ENCODE data around the gene MEG3. TPM values are rescaled to one million over a fixed set of nuclear protein-coding genes. Genes with fewer than 3 reads are reported as not detected.

Gene MEG3
- total and polyA plus RNA-seq, 9 of the 15 experiments (the other 6 are each of a cell fraction or from before 2014, with no cell fraction given), result 0.10 to 5.3 (median 1.0) TPM; not detected in 1

DNA sequence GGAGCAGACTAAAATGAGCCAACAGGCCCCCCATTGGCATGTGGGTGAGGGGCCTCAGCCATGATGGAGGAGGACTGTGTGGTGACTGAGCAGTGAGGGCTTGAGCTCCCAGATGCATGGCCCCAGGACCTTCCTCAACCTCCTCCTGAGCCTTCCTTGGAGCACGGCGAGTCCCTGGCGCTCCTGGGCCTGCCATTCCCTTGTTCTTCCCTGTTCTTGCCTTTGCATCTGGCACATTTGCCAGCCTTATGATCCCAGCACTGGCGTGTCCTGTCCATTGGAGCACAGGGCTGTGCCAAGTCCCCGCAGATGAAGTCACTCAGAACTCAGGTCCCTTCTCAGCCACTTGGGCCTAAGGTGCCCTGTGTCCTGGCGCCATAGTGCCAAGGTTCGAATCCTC, 40.3 kb upstream of the MEG3 start:
- Histone ChIP-seq H4K20me1 (replicated peaks; ENCODE audit: control insufficient read depth, insufficient read depth, low read length) (no peaks in the 10 kb centered on the region), H3K4me3 (no peak overlapping the region), H3K9me3 (replicated peaks; ENCODE audit: control insufficient read depth, insufficient read depth, low read depth, low read length) (no peaks in the 10 kb centered on the region), H3K4me2 (ENCODE audit: insufficient read depth, low read length) (no peak overlapping the region), H3K36me3 (ENCODE audit: control insufficient read depth, insufficient read depth, low read length) (no peaks in the 10 kb centered on the region), H3K27me3 (ENCODE audit: control insufficient read depth in 2 of 2, insufficient read depth in 2 of 2, low read length in 2 of 2) (no peaks in the 10 kb centered on the region), H3K27ac (ENCODE audit: extremely low read depth, low read depth, low read length) (no peak overlapping the region), H2AFZ (ENCODE audit: low read depth, low read length) (no peak overlapping the region), H3K4me1 (replicated peaks in 1 of 2; ENCODE audit: control insufficient read depth in 2 of 2, insufficient read depth in 2 of 2, low read length in 2 of 2) (peaks cover 28 to 47% of the 10 kb centered on the region in 2 experiments), H3K9me1 (ENCODE audit: control insufficient read depth, insufficient read depth, low read length) (no peaks in the 10 kb centered on the region), H3K9ac (ENCODE audit: insufficient read depth in 1 of 2, low read depth in 2 of 2, low read length in 2 of 2) (no peak overlapping the region), H3K79me2 (ENCODE audit: control insufficient read depth, insufficient read depth, low read length) (no peaks in the 10 kb centered on the region)
- no peak for DNase-seq (ENCODE audit: extremely low read depth in 1 of 4, low spot score in 3 of 4)
- WGBS (ENCODE audit: insufficient coverage, low coverage, missing lambda C conversion rate), result 86% methylated on average over 4 of the region's 7 CpGs
- POLR2A ChIA-PET, result interaction anchor here (0.6 kb wide), 1 partner anchor 13 kb away, joined by 3 read pairs; no protein-coding TSS in a partner anchor
- in situ Hi-C loops (cut with MboI) (no loop called here), intact Hi-C loops (cut with micrococcal nuclease) (no loop called here)
- no TSS peak for BruUV-seq (replicated peaks)
- CTCF ChIA-PET (ENCODE audit: low intra/inter-chr PET ratio), result no interaction called here
- no peak for FAIRE-seq
- no peak for ATAC-seq
- no peak for TF ChIP-seq TOE1 (IDR thresholded peaks at IDR 0.05; ENCODE audit: borderline replicate concordance)
- no peak for TF ChIP-seq TOE1 (CRISPR knock-in tag; IDR thresholded peaks at IDR 0.05; ENCODE audit: borderline replicate concordance, low read depth)
- TF ChIP-seq, protein P1, sequence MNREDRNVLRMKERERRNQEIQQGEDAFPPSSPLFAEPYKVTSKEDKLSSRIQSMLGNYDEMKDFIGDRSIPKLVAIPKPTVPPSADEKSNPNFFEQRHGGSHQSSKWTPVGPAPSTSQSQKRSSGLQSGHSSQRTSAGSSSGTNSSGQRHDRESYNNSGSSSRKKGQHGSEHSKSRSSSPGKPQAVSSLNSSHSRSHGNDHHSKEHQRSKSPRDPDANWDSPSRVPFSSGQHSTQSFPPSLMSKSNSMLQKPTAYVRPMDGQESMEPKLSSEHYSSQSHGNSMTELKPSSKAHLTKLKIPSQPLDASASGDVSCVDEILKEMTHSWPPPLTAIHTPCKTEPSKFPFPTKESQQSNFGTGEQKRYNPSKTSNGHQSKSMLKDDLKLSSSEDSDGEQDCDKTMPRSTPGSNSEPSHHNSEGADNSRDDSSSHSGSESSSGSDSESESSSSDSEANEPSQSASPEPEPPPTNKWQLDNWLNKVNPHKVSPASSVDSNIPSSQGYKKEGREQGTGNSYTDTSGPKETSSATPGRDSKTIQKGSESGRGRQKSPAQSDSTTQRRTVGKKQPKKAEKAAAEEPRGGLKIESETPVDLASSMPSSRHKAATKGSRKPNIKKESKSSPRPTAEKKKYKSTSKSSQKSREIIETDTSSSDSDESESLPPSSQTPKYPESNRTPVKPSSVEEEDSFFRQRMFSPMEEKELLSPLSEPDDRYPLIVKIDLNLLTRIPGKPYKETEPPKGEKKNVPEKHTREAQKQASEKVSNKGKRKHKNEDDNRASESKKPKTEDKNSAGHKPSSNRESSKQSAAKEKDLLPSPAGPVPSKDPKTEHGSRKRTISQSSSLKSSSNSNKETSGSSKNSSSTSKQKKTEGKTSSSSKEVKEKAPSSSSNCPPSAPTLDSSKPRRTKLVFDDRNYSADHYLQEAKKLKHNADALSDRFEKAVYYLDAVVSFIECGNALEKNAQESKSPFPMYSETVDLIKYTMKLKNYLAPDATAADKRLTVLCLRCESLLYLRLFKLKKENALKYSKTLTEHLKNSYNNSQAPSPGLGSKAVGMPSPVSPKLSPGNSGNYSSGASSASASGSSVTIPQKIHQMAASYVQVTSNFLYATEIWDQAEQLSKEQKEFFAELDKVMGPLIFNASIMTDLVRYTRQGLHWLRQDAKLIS (CRISPR knock-in tag; IDR thresholded peaks at IDR 0.05), result no peak
- no peak for TF ChIP-seq SIN3B (IDR thresholded peaks at IDR 0.05; ENCODE audit: low read depth)
- TF ChIP-seq, protein P2, sequence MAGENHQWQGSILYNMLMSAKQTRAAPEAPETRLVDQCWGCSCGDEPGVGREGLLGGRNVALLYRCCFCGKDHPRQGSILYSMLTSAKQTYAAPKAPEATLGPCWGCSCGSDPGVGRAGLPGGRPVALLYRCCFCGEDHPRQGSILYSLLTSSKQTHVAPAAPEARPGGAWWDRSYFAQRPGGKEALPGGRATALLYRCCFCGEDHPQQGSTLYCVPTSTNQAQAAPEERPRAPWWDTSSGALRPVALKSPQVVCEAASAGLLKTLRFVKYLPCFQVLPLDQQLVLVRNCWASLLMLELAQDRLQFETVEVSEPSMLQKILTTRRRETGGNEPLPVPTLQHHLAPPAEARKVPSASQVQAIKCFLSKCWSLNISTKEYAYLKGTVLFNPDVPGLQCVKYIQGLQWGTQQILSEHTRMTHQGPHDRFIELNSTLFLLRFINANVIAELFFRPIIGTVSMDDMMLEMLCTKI (IDR thresholded peaks at IDR 0.05; ENCODE audit: partially characterized antibody), result no peak
- TF ChIP-seq, protein P3, sequence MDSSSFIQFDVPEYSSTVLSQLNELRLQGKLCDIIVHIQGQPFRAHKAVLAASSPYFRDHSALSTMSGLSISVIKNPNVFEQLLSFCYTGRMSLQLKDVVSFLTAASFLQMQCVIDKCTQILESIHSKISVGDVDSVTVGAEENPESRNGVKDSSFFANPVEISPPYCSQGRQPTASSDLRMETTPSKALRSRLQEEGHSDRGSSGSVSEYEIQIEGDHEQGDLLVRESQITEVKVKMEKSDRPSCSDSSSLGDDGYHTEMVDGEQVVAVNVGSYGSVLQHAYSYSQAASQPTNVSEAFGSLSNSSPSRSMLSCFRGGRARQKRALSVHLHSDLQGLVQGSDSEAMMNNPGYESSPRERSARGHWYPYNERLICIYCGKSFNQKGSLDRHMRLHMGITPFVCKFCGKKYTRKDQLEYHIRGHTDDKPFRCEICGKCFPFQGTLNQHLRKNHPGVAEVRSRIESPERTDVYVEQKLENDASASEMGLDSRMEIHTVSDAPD (CRISPR knock-in tag; IDR thresholded peaks at IDR 0.05), result no peak
- TF ChIP-seq ADNP (tag; IDR thresholded peaks at IDR 0.05), result no peak
- TF ChIP-seq KLF6 (CRISPR knock-in tag; IDR thresholded peaks at IDR 0.05; ENCODE audit: borderline replicate concordance), result no peak
- TF ChIP-seq, protein P4, sequence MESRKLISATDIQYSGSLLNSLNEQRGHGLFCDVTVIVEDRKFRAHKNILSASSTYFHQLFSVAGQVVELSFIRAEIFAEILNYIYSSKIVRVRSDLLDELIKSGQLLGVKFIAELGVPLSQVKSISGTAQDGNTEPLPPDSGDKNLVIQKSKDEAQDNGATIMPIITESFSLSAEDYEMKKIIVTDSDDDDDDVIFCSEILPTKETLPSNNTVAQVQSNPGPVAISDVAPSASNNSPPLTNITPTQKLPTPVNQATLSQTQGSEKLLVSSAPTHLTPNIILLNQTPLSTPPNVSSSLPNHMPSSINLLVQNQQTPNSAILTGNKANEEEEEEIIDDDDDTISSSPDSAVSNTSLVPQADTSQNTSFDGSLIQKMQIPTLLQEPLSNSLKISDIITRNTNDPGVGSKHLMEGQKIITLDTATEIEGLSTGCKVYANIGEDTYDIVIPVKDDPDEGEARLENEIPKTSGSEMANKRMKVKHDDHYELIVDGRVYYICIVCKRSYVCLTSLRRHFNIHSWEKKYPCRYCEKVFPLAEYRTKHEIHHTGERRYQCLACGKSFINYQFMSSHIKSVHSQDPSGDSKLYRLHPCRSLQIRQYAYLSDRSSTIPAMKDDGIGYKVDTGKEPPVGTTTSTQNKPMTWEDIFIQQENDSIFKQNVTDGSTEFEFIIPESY (CRISPR knock-in tag; IDR thresholded peaks at IDR 0.05), result no peak
- no peak for TF ChIP-seq POLR2A (conservative IDR thresholded peaks at IDR 0.05)
- no peak for TF ChIP-seq ZNF561 (CRISPR knock-in tag; conservative IDR thresholded peaks at IDR 0.05)
- TF ChIP-seq, protein P5, sequence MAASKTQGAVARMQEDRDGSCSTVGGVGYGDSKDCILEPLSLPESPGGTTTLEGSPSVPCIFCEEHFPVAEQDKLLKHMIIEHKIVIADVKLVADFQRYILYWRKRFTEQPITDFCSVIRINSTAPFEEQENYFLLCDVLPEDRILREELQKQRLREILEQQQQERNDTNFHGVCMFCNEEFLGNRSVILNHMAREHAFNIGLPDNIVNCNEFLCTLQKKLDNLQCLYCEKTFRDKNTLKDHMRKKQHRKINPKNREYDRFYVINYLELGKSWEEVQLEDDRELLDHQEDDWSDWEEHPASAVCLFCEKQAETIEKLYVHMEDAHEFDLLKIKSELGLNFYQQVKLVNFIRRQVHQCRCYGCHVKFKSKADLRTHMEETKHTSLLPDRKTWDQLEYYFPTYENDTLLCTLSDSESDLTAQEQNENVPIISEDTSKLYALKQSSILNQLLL (CRISPR knock-in tag; IDR thresholded peaks at IDR 0.05; ENCODE audit: borderline replicate concordance), result no peak
- TF ChIP-seq NONO (IDR thresholded peaks at IDR 0.05; ENCODE audit: low read depth in 2 of 2, low read length in 1 of 2), result no peak

Measured in K562 (cell line).